CD1c-positive myeloid dendritic cell (primary cell): ENCODE results near the gene CEP135.
A peak's percentile ranks its signal among the peaks of the same experiment; 100 is the strongest.
"Not testable (repeated sequence)": the region's sequence is repeated elsewhere in the genome, so short reads cannot be mapped to it uniquely, and the experiment has no call there.

Experiments used
- DNase-seq: peaks from one replicate; pipeline ENCODE4 v3.0.0-alpha.2; 2016; ENCODE audit errors: extremely low spot score

CEP135 gene

DNA sequence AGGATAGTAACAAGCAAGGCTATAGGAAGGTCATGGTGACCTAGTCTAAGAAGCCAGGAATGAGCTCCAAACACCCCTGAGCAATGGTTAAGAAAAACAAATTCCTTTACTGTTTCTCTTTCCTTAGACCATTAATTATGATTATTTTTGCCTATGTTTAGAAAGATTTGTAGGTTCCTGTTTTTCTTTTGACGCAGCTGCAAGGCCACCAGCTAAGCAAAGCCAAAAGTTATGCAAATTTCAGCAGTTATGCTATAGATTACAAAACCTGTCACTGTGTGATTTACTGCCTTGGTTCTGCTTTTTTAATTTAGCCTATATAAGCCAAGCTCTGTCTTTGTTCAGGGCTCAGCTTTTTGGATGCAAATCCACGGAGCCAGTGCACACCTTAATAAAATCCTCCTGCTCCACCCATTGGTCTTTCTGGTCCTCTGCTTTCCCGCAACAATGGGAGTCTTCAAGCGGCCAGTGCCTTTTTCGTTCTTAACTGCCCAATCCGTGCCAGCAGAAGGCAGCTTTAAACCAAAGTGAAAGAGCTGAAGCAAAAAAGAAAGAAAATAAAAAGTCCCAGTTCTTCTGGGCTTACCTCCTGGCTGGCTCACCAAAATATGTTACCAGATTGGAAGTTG lies 1.4 kb upstream of the CEP135 start:
- peak; percentile 82 for DNase-seq

DNA sequence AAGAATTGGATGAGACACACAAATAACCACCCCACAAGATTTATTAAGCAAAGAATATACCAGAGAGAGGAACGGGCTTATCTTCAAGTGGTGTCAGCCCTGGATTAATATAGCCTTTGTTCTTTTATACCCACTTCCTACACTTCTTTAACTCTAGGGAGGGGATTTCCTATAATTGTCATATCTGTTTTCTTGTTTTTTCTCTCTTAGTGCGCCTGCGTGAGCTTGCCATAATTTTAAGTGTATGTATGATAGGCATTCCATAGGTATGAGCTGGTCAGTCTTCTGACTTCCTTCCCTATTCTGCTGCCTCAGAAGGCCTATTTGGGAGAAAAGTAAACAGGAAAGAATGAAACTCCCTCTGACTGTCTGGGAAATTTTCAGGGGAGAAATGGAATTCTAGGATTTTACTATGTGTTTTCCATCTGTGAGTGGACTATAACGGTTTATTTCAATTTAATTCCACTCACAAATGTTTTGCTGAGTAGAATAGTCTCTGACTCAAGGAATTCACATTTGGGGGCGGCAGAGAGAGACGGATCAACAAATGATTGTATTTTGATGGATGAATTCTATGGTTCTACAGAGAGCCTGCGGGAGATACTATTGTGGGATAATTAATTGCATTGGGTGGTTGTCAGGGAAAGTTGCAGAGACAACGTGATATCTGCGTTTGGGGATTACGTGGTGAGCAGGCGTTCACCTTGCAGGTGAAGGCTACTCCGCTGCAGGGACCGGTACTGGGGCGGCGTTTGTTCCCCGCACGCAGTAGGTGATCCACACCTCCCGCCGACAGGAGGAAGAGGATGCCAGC lies 626 bp upstream of the CEP135 start:
- peak; percentile 84 for DNase-seq

DNA sequence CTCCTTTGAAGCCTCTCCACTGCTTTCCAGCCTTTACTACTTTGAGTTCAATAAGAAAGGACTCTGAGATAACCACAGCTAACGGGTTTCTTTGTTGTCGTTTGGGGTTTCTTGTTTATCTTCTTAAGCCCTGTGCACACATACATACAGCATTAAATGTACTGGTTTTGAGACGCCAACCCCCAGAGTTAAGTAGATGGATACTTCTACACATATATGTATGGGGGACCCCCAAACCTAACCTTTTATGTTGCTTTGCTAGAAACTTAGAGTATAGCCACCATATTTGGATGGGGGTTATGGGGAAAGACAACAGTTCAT lies 697 bp downstream of the CEP135 start:
- no peak for DNase-seq

DNA sequence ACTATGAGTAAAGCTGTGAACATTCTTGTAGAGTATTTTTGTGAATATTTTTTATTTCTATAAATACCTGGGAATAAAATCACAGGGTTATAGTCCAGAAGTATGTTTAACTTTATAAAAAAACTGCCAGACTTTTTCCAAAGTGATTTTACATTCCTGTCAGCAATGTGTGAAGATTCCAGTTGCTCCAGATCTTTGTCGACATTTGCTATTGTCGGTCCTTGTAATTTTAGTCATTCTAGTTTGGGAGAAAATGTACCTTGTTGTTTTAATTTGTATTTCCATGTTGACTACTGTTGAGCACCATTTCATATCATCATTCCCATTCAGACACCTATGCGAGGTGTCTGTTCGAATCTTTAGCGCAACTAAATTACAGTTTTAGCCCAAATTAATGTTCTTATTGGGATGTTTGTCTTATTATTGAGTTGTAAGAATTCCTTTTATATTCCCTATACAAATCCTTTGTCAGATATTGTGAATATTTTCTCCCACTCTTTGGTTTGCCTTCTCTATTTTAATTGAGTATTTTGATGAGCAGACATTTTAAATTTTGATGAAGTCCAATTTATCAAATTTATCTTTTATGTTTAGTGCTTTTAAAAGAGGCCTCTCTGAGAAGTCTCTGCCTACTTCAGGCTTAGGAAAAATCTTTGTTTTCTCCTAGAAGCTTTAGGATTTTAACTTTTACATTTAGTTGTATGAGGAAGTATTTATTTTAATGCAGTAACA lies 2.6 kb downstream of the CEP135 start:
- no peak for DNase-seq

DNA sequence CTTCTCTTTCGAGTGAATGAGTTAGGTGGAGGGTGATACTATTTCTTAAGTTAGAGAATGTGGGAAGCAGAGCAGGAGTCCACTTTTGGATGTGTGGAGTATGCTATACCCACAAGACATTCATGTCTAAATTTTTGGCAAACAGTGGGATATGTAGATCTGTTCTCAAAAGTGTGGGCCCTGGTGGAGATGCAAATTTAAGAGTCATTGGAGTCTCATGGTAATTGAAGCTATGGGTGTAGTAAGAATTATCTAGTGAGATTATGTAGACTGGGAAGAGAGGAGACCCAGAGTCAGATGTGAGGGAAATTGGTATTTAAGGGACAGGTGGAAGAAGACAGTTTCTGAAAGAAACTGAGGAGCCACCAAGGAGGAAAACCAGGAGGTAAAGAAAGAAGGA lies 7.0 kb downstream of the CEP135 start:
- no peak for DNase-seq

DNA sequence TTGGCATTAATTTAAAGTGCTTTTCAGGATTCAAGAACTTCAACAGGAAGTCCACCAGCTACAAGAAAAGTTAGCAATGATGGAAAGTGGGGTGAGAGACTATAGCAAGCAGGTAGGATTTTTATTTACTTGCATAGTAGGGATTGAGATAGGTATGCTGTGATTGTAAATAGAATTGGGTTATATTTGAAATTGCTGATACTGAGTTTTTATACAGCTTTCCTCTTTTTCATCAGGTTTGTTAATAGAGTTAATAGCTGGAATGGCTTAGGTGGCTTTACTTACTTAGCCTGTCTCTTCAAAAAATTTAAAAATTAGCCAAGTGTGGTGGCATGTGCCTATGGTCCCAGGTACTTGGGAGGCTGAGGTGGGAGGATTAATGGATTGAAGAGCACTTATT lies 10.9 kb downstream of the CEP135 start:
- no peak for DNase-seq

DNA sequence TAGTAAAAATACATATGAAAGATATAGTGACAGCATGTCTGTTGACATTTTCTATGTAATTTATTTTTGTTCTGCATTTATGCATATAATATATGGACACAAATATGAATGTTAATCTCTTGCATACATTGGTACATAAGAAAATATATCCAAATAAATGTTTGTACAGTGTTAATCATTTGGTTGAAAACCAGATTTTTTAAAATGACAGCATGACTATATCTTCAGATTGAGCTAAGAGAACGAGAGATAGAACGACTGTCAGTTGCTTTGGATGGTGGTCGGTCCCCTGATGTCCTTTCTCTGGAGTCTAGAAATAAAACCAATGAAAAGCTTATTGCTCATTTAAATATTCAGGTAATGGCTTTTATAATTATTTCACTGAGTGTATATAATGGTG lies 15.3 kb downstream of the CEP135 start:
- DNase-seq = no peak

DNA sequence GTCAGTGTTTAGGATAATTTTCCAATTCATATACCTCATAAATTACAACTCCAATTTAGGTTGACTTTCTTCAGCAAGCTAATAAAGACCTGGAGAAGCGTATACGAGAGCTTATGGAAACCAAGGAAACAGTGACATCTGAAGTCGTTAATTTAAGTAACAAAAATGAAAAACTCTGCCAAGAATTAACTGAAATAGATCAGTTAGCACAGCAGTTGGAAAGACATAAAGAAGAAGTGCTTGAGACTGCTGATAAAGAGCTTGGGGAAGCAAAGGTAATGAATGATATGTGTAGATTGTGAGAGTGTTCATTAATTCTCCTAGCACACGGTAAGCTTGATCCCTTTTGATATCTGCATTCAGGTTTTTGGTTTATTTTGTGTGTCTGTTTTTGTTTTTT lies 16.8 kb downstream of the CEP135 start:
- no peak for DNase-seq

DNA sequence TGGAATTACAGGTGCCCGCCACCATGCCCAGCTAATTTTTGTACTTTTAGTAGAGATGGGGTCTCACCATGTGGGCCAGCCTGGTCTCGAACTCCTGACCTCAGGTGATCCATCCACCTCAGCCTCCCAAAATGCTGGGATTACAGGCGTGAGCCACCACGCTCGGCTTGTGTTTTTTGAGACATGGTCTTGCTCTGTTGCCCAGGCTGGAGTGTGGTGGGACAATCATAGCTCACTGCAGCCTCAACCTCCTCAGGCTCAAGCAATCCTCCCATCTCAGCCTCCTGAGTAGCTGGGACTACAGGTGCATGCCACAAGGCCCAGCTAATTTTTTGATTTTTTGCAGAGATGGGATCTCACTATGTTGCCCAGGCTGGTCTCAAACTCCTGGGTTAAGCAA lies 17.6 kb downstream of the CEP135 start:
- DNase-seq = not testable (repeated sequence)

DNA sequence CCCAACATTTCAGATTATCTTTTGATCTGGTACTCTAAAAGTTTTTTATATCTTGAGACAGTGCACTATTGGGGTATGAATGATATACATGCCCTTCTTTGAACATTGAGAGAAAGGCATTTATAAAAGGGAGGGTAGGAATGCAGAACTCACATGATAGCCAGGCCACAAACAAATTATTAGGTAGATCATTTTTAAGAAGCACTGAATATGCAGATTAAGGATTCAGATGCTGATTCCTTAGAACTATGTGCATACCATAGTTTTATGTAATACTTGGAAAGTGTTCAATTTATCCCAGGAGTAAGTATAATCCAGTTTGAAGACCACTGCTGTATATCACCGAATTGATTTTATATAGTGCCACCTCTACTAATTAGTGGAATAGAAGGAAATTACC lies 18.6 kb downstream of the CEP135 start:
- DNase-seq = no peak

DNA sequence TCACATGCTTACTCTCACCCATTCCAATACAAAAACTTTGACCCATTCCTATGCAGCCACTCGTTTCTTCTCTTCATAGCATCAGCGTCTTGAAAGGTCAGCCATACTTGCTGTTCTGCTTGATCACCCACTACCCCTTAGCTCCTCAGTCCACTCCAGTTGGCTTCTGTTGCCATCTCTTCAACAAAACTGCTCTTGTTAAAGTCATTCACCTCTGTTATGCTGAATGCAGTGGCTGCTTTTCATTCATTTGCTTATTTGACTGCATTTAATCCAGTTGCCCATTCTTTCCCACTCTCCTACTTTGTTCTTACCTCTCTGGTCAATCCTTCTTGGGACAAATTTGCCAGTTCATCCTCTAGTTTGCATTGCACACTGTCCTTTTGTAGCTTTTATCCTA lies 24.9 kb downstream of the CEP135 start:
- no peak for DNase-seq

DNA sequence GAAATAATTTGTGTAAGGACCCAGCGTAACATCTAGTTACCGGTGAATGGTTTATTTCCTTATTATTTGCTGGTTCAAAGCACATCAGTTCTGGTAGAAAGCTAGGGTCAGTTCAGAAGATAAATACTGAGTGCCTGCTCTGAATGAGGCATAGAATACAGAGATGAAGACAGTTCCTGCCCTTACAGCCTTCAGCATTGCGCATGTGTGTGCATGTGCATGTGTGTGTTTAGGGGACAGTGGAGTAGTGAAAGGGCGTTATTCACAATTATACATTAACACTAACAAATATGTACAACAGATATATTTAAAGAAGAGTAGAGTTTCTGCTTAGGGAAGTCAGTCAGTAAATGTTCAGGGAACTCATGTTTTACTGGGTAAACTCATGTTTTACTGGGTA lies 29.1 kb downstream of the CEP135 start:
- no peak for DNase-seq

DNA sequence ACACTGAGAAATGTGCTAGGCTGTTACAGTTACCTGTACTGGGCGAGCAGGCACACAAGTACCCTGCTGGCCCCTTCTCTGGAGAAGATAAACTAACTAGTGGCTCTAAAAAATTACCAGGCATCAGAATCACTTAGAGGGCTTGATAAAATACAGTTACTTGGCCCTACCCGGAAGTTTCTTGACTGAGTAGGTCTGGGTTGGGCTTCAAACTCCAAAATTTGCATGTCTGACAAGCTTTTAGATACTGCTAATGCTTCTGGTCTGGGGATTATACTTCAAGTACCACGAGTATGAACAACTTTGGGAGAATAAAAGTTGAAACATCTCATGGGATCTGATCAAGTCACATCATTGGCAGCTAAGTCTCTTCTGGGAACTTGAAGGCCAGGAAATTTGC lies 30.8 kb downstream of the CEP135 start:
- DNase-seq = no peak

DNA sequence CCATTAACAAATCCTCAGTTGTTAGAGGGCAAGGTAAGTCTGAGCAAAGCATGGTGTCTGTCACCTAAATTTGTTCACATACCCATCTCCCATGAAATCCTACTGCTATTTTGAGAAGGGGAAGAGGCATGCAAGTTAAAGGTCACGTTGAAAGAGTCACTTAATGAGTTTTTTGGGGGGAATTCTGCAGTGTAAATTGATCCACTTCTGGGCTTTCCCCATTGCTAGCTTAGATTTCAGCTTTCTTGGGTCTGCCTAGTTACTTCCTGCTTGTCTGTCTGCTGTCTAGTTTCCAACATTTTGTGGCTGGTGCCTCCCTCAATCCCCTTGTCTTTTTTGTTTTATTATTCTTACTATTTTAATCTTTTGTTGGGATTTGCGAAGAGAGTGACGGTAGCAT lies 32.0 kb downstream of the CEP135 start:
- DNase-seq = no peak

DNA sequence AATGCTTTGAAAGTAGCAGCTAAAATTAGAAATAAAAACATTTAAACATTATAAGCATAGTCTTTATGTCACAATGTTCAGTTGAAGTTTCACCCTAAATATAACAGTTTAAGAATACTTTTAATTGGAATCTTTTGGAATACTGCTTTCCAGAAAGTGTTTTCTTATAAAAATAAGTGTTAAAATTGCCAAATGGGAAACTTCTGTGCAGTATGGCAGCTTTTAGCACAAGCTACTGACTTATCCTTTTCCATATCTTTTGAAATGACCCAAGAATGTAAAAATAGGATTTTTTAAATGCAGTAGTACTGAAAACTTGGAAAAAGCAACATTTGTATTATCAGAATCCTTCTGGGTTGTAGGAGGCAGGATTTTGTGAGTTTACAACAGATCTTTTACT lies 34.2 kb downstream of the CEP135 start:
- DNase-seq = no peak

DNA sequence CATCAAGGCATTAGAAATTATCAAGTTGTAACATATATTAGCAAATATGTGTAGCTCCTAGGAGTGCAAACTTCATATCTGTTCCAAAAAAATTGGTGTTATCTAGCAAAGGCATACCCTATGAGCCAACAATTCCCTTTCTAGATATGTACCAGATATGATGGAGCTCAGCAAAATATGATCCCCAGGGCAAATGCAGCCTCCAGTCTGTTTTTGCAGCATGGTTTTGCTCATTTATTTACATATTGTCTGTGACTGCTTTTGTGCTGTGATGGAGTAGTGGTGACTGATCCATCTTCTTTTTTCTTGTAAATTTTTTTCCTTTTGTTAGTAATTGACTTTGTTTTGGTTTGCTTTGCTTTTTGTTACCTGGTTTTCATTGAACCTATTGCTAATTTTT lies 41.0 kb downstream of the CEP135 start:
- no peak for DNase-seq

DNA sequence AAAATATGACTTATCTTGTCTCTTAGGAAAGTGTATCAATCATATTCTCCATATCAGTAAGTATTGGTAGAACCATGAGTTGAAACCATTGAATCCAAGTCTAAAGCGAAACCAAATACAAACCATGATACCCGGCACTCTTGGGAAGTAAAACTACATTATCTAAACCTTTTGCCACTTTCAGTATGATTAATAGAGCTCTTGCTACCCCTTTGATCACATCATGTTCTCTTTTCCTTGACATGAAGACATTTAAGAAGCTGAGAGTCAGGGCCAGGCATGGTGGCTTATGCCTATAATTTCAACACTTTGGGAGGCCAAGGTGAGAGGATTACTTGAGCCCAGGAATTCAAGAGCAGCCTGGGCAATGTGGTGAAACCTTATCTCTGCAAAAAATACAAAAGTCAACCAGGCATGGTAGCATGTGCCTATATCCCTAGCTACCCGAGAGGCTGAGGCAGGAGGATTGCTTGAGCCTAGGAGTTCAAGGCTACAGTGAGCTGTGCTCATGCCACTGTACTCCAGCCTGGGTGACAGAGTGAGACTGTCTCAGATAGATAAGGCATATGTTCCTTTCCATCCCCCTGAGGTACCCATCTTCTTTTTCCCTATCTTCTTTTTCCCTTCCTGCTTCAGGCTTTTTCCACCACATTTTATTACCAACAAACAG lies 45.4 kb downstream of the CEP135 start:
- DNase-seq = no peak

DNA sequence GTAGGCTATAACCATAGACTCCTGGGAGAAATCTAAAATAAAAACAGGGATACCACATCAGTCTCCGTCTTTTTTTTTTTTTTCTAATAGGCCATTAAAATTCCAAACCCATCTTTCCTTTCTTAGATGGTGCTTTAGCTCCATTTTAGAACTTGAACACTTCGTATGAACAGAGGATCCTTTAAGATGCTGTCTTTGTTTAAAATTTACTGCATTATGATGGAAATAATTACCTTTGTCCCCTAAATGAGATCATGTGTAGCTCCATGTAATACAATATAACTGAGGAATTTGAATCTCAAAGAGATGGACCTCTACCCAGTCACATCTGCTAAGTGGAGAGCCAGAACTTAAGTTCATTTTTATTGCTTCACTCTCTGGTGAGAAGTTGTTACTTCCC lies 47.9 kb downstream of the CEP135 start:
- DNase-seq = no peak

DNA sequence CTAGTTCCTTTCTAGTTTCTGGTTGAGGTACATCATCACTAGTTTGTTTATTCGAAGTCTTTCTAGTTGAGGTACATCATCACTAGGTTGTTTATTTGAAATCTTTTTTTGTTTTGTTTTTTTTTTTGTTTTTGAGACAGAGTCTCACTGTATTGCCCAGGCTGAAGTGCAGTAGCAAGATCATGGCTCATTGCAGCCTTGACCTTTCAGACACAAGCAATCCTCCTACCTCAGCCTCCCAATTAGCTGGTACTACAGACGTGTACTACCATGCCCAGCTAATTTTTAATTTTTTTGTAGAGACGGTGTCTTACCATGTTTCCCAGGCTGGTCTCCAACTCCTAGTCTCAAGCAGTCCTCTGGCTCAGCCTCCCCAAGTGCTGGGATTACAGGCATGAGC lies 54.9 kb downstream of the CEP135 start:
- DNase-seq = no peak

DNA sequence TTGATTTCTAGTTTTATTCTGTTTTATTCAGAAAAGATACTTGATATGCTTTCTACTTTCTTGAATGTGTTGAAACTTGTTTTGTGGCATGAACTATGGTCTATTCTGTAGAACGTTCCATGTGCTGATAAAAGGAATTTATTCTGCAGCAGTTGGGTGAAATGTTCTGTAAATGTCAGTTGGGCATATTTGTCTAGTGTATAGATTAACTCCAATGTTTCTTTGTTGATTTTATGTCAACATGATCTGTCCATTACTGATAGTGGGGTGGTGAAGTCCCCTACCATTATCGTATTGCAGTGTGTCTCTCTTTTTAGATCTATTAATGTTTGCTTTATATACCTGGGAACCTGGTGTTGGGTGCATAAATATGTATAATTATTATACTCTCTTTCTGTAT lies 55.5 kb downstream of the CEP135 start:
- DNase-seq = no peak

DNA sequence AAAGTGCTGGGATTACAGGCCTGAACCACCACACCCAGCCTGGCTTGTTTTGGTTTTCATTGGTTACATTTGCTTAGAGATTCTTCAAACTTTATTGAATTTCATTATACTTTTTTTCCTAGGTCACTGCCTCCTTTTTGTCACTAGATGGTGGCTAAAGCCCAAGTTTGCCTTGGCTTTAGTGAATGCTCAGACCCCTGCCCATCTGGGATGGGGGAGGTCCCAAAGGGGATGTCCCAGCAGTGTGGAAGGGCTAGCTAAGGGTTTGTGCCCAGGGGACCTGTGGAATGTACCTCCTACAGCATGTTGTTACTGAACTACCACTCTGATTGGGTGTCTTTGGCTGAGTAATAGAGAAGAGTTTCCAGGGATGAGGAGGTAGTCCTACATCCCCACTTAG lies 58.4 kb downstream of the CEP135 start:
- no peak for DNase-seq

DNA sequence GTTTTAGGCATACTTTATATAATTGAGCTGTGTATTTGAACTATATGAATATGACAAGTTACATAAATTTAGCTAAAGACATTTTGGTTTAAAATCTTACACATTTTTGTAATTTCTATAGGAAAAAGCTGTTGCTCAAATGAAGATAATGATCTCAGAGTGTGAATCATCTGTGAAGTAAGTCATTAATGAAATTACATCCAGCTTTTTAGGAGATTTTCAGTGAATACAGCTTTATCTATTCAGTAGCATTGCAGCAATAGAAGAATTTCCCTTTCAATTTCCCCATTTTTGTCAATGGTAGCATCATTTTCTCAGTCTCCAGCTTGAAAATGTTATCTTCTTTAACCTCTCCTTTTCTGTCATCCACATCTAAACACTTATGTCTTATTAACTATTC lies 59.5 kb downstream of the CEP135 start:
- DNase-seq = no peak

DNA sequence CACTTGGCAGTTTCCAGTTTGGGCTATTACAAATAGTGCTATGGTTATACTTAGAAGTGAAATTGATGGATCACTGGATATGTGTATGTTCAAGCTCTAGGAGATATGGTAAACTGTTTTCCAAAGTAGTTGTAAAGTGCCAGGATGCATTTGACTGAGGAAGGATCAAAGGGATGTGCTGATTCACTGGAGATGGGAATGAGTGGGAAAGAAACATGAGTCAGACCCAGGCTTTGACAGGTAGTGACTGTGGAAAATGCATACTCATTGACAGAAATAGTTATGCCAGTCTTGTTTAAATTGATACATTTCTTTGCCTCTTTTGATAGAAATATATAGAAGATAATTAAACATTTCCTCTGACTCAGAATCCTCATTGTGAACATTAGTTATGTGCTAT lies 77.9 kb downstream of the CEP135 start:
- DNase-seq = no peak
